ENCODE data around the gene MRTFA. TPM values are rescaled to one million over a fixed set of nuclear protein-coding genes. Genes with fewer than 3 reads are reported as not detected.
"Not testable (repeated sequence)": the region's sequence is repeated elsewhere in the genome, so short reads cannot be mapped to it uniquely, and the experiment has no call there.

The MRTFA gene
- polyA plus RNA-seq, 3 donors: 15.3 to 19.7 (median 15.8) TPM

DNA sequence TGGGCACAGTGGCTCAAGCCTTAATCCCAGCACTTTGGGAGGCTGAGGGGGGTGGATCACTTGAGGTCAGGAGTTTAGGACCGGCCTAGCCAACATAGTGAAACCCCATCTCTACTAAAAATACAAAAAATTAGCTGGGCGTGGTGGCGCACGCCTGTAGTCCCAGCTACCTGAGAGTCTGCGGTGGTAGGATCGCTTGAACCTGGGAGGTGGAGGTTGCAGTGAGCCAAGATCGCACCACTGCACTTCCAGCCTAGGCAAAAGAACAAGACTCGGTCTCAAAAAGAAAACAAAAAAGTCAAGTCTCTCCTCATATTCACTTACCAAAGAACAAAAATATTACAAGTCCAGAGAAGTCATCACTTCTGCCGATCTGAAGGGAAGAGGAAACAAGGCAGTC lies 51.8 kb downstream of the MRTFA start:
- 96 to 97% (median 97%) methylated on average over 9 of the region's 9 CpGs for WGBS, 3 donors
- H3K27ac ChIP-seq (ENCODE audit: low read depth, low read length): not testable (repeated sequence)

DNA sequence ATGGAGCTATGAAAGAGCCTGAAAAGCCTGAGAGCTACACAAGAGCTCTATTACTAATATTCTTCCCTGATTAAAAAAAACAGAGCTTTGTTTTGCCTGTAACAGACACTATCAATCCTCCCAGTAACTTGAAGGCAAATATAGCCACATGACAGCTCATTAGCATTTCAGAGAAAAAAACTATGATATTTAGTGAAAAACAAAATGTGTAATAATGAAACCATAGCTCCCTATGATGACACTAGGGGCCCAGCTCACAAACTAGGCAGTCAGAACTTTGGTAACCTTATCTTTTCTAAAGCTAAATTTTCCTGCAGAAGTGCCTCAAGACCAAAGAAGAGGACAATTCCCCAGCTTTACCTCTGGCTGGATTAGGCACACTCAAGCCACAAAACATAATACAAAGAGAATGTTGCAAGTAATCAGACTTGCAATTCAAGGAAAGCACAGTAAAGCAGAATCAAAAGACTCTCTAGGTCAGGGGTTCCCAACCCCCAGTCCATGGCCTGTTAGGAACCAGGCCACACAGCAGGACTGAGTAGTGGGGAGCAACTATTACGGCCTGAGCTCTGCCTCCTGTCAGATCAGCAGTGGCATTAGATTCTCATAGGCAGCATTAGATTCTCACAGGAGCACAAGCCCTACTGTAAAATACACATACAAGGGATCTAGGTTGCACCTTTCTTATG lies 53.3 kb downstream of the MRTFA start:
- 92 to 95% (median 94%) methylated on average over 1 of the region's 1 CpG for WGBS, 3 donors

DNA sequence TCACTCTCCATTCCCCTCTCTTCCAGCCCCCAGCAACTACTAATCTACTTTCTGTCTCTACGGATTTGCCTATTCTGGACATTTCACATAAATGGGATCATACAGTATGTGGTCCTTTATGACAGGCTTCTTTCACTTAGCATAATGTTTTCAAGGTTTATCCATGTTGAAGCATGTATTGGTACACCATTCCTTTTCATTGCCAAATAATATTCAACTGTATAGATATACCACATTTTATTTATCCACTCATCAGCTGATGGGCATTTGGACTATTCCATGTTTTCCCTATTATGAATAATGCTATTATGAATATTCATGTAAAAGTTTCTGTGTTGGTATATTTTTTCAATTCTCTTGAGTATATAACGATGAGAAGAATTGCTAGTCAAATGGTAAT lies 54.5 kb downstream of the MRTFA start:
- WGBS, 3 donors: 97 to 100% (median 97%) methylated on average over 2 of the region's 2 CpGs
- H3K27ac ChIP-seq (ENCODE audit: low read depth, low read length): no peak overlapping the region

More for the DNA sequence above, 53.3 kb downstream of the MRTFA start:
- no peak overlapping the region for H3K27ac ChIP-seq (ENCODE audit: low read depth, low read length)

DNA sequence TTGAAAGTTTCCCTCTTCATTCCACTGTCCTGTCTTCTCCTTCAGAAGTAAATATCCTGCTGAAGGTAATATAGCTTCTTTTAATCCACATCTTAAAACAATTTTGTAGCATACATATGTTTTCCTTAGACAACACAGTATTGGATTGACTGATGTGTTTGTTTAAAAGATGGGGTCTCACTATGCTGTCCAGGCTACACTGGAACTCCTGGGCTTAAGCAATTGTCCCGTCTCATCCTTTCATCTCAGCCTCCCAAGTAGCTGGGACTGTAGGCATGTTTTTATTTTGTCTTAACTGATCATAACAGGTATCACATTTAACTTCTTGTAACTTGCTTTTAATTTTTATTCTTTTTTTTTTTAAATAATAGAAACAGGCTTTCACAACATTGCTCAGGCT lies 55.9 kb downstream of the MRTFA start:
- no peak overlapping the region for H3K27ac ChIP-seq (ENCODE audit: low read depth, low read length)
- 96 to 100% (median 100%) methylated on average over 1 of the region's 1 CpG for WGBS, 3 donors

DNA sequence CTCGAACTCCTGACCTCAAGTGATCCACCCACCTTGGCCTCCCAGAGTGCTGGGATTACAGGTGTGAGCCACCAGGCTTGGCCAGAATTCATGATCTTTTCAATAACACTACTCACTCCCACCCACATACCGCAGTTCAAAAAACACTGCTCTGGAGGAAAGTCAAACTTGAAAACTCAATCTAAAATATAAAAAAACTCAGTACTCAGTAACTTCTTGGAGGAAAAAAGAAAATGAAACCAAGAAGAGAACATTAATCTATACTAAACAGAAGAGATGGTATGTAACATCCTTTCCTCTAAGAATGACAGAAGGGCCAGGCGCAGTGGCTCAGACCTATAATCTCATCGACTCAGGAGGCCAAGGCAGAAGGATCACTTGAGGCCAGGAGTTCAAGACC lies 58.3 kb downstream of the MRTFA start:
- H3K27ac ChIP-seq (ENCODE audit: low read depth, low read length): no peak overlapping the region
- WGBS, 3 donors: 91 to 95% (median 93%) methylated on average over 4 of the region's 4 CpGs

DNA sequence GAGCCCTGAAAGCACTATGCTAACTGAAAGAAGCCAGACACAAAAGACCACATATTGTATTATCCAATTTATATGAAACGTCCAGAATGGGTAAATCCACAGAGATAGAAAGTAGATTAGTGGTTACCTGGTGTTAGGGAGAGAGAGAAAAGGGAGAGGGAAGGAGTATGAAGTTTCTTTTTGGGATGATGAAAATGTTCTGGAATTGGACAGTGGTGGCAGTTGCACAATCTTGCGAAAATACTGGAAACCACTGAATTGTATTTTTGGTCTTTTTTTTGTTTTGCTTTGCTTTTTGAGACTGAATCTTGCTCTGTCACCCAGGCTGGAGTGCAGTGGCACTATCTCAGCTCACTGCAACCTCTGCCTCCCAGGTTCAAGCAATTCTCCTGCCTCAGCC lies 63.5 kb downstream of the MRTFA start:
- no peak overlapping the region for H3K27ac ChIP-seq (ENCODE audit: low read depth, low read length)

DNA sequence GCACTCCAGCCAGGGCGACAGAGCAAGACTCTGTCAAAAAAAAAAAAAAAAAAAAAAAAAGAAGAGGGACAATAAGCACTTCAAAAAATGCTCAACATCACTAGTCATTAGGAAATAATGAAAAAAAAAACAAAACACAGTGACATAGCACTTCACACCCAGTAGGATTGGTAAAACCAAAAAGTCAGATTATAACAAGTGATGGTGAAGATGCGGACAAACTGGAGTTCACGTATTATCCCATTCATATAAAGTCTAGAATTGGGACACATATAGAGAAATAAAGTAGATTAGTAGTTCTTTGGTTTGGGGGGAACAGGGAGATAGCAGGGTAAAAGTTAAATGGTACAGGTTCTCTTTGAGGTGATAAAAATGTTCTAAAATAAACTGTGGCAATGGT lies 64.6 kb downstream of the MRTFA start:
- WGBS, 3 donors: 91 to 99% (median 94%) methylated on average over 3 of the region's 3 CpGs
- H3K27ac ChIP-seq (ENCODE audit: low read depth, low read length): no peak overlapping the region

More for the DNA sequence above, 63.5 kb downstream of the MRTFA start:
- 45 to 84% (median 50%) methylated on average over 2 of the region's 2 CpGs for WGBS, 3 donors

DNA sequence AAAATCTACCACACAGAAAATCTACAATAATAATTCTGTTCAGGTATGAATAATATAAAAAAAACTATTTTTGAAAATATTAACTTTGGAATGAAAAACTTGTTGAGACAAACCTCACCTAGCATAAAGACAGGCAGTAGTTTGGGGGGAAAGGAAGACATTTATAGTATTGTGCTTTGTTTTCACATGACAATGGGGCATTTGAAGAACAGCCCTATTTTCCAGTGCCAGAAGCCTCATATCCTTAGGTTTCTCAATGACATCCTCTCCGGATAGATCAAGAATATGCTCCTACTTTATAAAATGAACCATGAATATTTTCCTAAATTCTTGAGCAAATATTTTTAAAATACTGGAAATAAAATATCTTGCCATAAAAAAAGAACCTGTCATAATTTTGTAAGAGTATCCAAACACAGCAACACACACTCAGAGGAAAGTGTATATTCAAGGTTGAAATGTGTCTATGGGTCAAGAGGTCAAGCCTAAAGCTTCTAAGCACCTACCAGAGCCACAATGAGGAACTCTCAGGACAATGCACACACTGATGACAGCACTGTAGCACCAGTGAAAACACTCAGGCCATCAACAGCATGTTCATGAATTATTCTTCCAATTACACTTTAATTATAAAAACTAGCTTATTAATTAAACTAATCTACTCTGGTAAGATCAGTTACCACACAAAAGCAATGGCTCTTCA lies 68.7 kb downstream of the MRTFA start:
- H3K27ac ChIP-seq (ENCODE audit: low read depth, low read length): no peak overlapping the region
- WGBS, 3 donors: 70 to 79% (median 76%) methylated on average over 1 of the region's 1 CpG

DNA sequence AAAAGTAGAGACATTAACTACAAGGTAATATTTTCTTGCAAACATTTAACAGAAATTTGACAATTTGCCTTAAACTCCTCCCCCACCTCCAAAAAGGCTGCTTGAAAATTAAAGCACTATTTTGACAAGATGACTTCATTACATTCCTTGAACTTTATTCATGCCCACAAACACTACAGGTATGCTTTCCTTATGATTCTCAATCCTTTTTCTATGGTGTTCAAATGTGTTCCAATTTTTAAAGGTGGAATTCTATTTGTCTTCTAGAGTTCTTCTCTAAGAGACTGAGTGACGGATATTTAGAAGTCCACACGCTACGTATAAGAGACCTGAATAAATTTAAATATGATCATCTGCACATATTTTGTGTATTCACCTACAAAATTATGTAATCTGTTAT lies 69.4 kb downstream of the MRTFA start:
- H3K27ac ChIP-seq (ENCODE audit: low read depth, low read length): no peak overlapping the region
- WGBS, 3 donors: 91 to 99% (median 94%) methylated on average over 3 of the region's 3 CpGs

DNA sequence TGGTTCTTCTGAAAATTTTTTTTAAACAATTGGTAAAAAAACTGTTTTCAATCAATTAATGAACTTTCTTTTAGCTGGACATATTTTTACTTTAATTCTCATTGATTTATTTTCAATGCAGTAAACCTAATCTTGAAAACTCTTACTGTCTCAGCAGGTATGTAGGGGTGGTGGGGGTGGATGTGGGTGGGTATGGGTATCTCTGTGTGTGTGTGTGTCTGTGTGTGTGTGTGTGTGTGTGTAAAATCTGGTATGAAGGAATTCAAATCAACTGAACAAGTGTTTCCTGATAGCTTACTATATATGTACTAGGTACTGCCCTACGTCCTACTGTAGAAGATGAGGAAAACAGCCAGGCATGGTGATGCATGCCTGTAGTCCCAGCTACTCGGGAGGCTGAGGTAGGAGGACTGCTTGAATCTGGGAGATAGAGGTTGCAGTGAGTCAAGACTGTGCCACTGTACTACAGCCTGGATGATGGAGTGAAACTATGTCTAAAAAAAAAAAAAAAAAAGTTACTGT lies 75.5 kb downstream of the MRTFA start:
- no peak overlapping the region for H3K27ac ChIP-seq (ENCODE audit: low read depth, low read length)
- 94 to 98% (median 97%) methylated on average over 2 of the region's 2 CpGs for WGBS, 3 donors

DNA sequence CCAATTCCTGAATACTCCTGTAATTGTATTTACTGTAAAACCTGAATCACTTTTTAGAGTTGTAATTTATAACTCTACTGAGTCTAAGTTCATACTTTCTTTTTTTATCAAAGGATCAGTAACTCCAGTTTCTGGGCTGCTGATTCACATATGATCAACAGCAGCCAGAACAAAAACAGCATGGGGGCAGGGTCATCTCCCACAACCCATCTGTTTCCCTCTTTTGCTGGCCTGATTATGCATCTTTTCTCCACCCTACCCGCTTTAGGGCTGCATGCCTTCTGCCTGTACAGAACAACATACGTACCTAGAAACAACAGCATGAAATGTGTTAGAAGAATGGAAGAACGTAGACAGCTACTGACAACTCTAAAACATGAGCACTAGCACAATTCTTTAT lies 76.0 kb downstream of the MRTFA start:
- WGBS, 3 donors: 84 to 91% (median 89%) methylated on average over 3 of the region's 3 CpGs
- H3K27ac ChIP-seq (ENCODE audit: low read depth, low read length): no peak overlapping the region

DNA sequence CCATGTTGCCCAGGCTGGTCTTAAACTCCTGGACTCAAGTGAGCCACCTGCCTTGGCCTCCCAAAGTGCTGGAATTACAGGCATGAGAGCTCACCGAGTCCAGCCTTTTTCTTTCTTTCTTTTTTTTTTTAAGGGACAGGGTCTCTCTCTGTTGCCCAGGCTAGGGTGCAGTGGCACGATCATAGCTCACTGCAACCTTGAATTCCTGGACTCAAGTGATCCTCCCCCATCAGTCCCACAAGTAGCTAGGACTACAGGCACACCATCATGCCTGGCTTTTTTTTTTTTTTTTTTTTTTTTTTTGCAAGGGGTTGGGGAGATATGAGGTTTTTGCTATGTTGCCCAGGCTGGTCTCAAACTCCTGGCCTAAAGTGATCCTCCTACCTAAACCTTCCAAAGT lies 78.5 kb downstream of the MRTFA start:
- H3K27ac ChIP-seq (ENCODE audit: low read depth, low read length): no peak overlapping the region
- 71 to 100% (median 93%) methylated on average over 2 of the region's 2 CpGs for WGBS, 3 donors

DNA sequence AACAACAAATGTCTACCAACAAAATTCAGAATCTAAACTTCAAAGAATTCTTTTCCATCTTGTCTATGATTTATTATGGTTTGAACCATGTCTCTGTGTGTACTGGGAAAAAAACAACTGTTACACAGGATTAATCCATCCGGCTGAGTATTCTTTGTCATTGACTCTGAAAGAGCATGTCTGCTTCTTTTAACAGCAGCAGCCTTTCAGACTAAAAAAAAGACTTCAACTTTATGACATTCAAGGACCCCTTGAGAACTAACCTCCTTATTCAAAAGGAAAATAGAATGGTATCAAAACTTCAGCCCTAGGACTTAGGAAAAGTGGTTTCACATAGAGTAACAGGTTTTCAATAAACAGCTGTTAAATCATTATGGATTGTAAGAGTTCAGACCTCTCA lies 79.9 kb downstream of the MRTFA start:
- 69 to 83% (median 75%) methylated on average over 1 of the region's 1 CpG for WGBS, 3 donors
- no peak overlapping the region for H3K27ac ChIP-seq (ENCODE audit: low read depth, low read length)

DNA sequence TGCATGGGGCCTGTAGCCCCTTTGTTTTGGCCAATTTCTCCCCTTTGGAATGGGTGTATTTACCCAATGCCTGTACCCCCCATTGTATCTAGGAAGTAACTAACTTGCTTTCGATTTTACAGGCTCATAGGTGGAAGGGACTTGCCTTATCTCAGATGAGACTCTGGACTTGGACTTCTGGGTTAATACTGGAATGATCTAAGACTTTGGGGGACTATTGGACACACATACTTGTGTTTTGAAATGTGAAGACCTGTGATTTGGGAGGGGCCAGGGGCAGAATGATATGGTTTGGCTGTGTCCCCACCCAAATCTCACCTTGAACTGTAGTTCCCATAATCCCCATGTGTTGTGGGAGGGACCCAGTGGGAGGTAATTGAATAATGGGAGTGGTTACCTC lies 82.5 kb downstream of the MRTFA start:
- 96 to 100% (median 98%) methylated on average over 1 of the region's 1 CpG for WGBS, 3 donors
- H3K27ac ChIP-seq (ENCODE audit: low read depth, low read length): not testable (repeated sequence)

DNA sequence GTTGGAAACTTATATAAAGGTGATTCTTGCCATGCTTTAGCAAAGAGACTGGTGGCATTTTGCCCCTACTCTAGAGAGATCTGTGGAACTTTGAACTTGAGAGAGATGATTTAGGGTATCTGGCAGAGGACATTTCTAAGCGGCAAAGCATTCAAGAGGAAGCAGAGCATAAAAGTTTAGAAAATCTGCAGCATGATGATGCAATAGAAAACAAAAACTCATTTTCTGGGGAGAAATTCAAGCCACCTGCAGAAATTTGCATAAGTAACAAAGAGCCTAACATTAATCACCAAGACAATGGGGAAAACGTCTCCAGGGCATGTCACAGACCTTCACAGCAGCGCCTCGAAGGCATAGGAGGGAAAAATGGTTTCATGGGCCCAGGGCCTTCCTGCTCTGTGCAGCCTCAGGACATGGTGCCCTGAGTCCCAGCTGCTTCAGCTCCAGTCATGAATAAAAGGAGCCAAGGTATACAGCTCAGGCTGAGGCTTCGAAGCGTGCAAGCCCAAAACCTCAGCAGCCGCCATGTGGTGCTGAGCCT lies 83.4 kb downstream of the MRTFA start:
- H3K27ac ChIP-seq (ENCODE audit: low read depth, low read length): no peak overlapping the region
- 94 to 99% (median 95%) methylated on average over 7 of the region's 7 CpGs for WGBS, 3 donors

DNA sequence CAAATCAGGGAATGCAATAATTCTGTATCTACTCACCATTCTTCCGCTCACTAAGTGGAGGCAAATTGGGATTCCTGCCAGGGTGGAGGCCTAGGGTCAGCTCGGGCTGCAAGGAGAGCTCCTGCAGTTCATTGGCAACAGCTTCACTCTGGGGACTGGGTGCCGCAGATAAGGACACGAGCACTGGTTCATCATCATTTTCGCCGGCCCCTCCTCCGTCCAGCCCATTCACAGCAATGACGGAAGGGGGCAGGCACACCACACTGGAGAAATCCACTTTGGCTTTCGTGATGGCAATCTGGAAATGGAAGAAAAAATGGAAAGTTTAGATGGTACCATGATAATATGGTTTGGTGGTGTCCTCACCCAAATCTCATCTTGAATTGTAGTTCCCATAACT lies 84.4 kb downstream of the MRTFA start:
- 82 to 87% (median 83%) methylated on average over 9 of the region's 9 CpGs for WGBS, 3 donors
- no peak overlapping the region for H3K27ac ChIP-seq (ENCODE audit: low read depth, low read length)

DNA sequence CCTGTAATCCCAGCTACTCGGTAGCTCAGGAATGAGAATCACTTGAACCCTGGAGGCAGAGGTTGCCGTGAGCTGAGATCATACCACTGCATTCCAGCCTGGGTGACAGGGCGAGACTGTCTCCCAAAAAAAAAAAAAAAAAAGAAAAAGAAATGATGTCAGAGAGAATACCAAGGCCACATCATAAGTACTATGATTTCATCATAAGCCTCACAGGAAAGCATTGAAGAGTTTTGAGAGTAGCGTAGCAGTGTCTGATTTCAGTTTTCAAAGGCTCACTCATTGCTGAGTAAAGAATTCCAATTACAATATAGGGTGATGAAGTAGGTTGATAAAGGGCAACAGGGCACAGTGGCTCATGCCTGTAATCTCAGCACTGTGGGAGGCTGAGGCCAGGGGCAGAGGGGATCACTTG lies 88.8 kb downstream of the MRTFA start:
- 92 to 97% (median 95%) methylated on average over 4 of the region's 4 CpGs for WGBS, 3 donors
- H3K27ac ChIP-seq (ENCODE audit: low read depth, low read length): no peak overlapping the region

DNA sequence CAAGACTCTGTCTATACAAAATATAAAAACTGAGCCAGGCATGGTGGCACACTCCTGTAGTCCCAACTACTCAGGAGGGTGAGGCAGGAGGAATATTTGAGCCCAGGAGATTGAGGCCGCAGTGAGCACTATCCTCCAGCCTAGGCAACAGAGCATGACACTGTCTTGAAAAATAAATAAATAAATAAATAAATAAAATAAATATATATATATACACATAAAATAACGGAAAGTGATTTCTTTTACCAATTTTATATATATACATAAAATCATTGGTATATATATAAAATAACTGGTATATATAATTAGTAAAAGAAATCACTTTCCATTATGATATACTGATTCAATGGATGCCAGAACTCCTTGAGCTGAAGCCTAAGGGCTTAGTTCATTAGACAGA lies 91.8 kb downstream of the MRTFA start:
- H3K27ac ChIP-seq (ENCODE audit: low read depth, low read length): no peak overlapping the region
- WGBS, 3 donors: 95 to 98% (median 98%) methylated on average over 2 of the region's 2 CpGs

DNA sequence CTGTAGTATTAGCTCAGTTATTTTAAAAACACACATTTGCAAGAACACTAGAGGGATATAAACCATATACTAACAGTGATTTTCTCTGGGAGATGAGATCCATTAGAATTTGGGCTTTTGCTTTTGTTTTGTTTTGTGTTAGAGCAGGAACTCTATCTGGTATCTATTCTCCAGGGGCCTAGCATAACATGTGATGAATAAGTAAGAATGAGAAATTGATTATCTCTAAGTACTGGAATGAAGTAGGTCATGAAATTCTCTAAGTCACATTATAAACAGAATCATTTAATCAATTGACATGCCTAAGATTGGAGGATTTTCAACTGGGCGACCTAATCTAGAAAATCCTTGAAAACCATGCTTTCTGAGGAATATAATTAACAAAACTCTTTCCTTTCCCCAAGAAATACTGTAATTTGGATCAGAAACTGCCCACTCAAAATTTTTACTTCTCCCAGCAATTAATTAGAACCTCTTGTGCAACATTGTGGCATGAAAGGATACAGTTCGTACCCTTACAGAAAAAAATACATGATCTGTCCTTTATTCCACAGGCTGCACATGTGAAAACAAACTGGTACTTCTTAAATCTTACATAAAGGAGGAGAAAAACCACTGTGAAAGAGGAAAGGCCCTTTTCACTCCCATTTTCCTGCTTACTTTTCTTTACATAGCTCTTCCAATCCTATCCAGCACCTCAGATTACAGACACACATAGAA lies 93.5 kb downstream of the MRTFA start:
- 51 to 55% (median 54%) methylated on average over 2 of the region's 2 CpGs for whole genome bisulfite sequencing, 3 donors
- H3K27ac ChIP-seq (ENCODE audit: low read depth, low read length): no peak overlapping the region
